Endothelial cell of umbilical vein (primary cell): ENCODE results near the gene SIDT1.

ENCODE experiments used
- CTCF ChIP-seq, 2 donors: IDR thresholded peaks; 1 replicate in 1 of 2; 2 replicates in 1 of 2; pipeline ENCODE4 v1.5.1; 2011; ENCODE audit warnings: low read length in 2 of 2, mild to moderate bottlenecking in 2 of 2, moderate library complexity in 2 of 2, control low read depth in 1 of 2, inconsistent platforms in 1 of 2, low read depth in 1 of 2; ENCODE audit not compliant: insufficient read depth in 1 of 2; ENCODE audit errors: extremely low read depth in 1 of 2
- FOS ChIP-seq: IDR thresholded peaks from 2 replicates; pipeline ENCODE4 v1.6.1; 2011; ENCODE audit warnings: mild to moderate bottlenecking, low read length, moderate library complexity, borderline replicate concordance; ENCODE audit not compliant: insufficient read depth

- no peak for TF ChIP-seq CTCF (IDR thresholded peaks at IDR 0.05; ENCODE audit: extremely low read depth in 1 of 2, insufficient read depth in 1 of 2, low read depth in 1 of 2, low read length in 2 of 2)
- TF ChIP-seq FOS: no peak
Measured at GRCh38 chr3:113602836-113603235, 70.5 kb downstream of the SIDT1 start.
